CD14-positive monocyte (primary cell): ENCODE results near the gene PLIN1. TPM values are rescaled to one million over a fixed set of nuclear protein-coding genes. Genes with fewer than 3 reads are reported as not detected.

ENCODE experiments used
- DNase-seq, 3 donors: peaks; one replicate each; pipeline ENCODE4 v3.0.0-alpha.2; 2011 to 2022
- H2AFZ ChIP-seq: 2 replicates; pipeline ENCODE4 v1.6.0; 2012; ENCODE audit warnings: mild to moderate bottlenecking, low read depth, low read length, inconsistent platforms; ENCODE audit not compliant: insufficient read depth, poor library complexity, severe bottlenecking
- H3K27ac ChIP-seq, 2 donors: 1 replicate in 1 of 2; 2 replicates in 1 of 2; pipeline ENCODE4 v1.5.1; 2012 to 2013; ENCODE audit warnings: low read length in 2 of 2, control low read depth in 1 of 2, inconsistent platforms in 1 of 2, low read depth in 1 of 2, mild to moderate bottlenecking in 1 of 2
- H3K27me3 ChIP-seq, 2 donors: one replicate each; pipeline versions ENCODE4 v1.6.0 to v1.6.1; 2011 to 2013; ENCODE audit warnings: low read length in 2 of 2; ENCODE audit not compliant: control insufficient read depth in 2 of 2, insufficient read depth in 2 of 2
- H3K36me3 ChIP-seq, 2 donors: replicated peaks in 1 of 2; 1 replicate in 1 of 2; 2 replicates in 1 of 2; pipeline versions ENCODE4 v1.5.1 to v1.6.1; 2012 to 2013; ENCODE audit warnings: low read length in 2 of 2, control low read depth in 1 of 2, inconsistent platforms in 1 of 2, mild to moderate bottlenecking in 1 of 2; ENCODE audit not compliant: insufficient read depth in 2 of 2, control insufficient read depth in 1 of 2
- H3K4me1 ChIP-seq, 2 donors: 1 replicate in 1 of 2; 2 replicates in 1 of 2; pipeline versions ENCODE4 v1.5.1 to v1.6.1; 2012 to 2013; ENCODE audit warnings: low read length in 2 of 2, control low read depth in 1 of 2, inconsistent platforms in 1 of 2, mild to moderate bottlenecking in 1 of 2, moderate library complexity in 1 of 2; ENCODE audit not compliant: insufficient read depth in 2 of 2, control insufficient read depth in 1 of 2
- H3K4me2 ChIP-seq: replicated peaks from 2 replicates; pipeline ENCODE3; 2012; ENCODE audit warnings: low read length, moderate library complexity, mild to moderate bottlenecking; ENCODE audit not compliant: poor library complexity, severe bottlenecking; ENCODE audit errors: extremely low read depth
- H3K4me3 ChIP-seq, 3 experiments: fragments of 200-600 bp in 1 of 3; sonication (generic) in 1 of 3; replicated peaks in 1 of 3; 1 replicate in 2 of 3; 2 replicates in 1 of 3; pipeline ENCODE4 v1.5.1; 2011 to 2013; ENCODE audit warnings: low read length in 3 of 3, mild to moderate bottlenecking in 3 of 3, control low read depth in 2 of 3, low read depth in 2 of 3, inconsistent platforms in 1 of 3, moderate library complexity in 1 of 3
- H3K79me2 ChIP-seq: 2 replicates; pipeline ENCODE4 v1.6.0; 2012; ENCODE audit warnings: mild to moderate bottlenecking, control low read depth, inconsistent platforms, low read length, moderate library complexity; ENCODE audit not compliant: insufficient read depth
- H3K9ac ChIP-seq: 2 replicates; pipeline ENCODE4 v1.6.0; 2017; ENCODE audit warnings: low read length, mild to moderate bottlenecking; ENCODE audit not compliant: insufficient read depth, poor library complexity, severe bottlenecking
- H3K9me3 ChIP-seq, 2 donors: replicated peaks in 1 of 2; 1 replicate in 1 of 2; 2 replicates in 1 of 2; pipeline versions ENCODE4 v1.5.1 to v1.6.1; 2012 to 2013; ENCODE audit warnings: low read length in 2 of 2, control low read depth in 1 of 2; ENCODE audit not compliant: control insufficient read depth in 1 of 2, insufficient read depth in 1 of 2
- H4K20me1 ChIP-seq: 2 replicates; pipeline ENCODE4 v1.6.0; 2012; ENCODE audit warnings: mild to moderate bottlenecking, low read length, control low read depth, moderate library complexity; ENCODE audit not compliant: insufficient read depth
- H3K27ac Mint-ChIP-seq, 7 donors: one replicate each; pipeline ENCODE4 v1.8.0; 2020; ENCODE audit warnings: mild to moderate bottlenecking in 7 of 7, mixed read lengths in 7 of 7, moderate library complexity in 6 of 7, inconsistent platforms in 2 of 7
- H3K27me3 Mint-ChIP-seq, 3 donors: one replicate each; pipeline ENCODE4 v1.8.0; 2021 to 2022; ENCODE audit warnings: low read depth in 3 of 3, mild to moderate bottlenecking in 3 of 3, mixed read lengths in 3 of 3, moderate library complexity in 3 of 3, inconsistent platforms in 1 of 3
- H3K36me3 Mint-ChIP-seq, 2 donors: one replicate each; pipeline ENCODE4 v1.8.0; 2020; ENCODE audit warnings: mixed read lengths in 2 of 2, inconsistent platforms in 1 of 2, mild to moderate bottlenecking in 1 of 2
- H3K4me1 Mint-ChIP-seq: one replicate; pipeline ENCODE4 v1.8.0; 2020; ENCODE audit warnings: mild to moderate bottlenecking, mixed read lengths
- H3K4me3 Mint-ChIP-seq, 2 donors: one replicate each; pipeline ENCODE4 v1.8.0; 2020; ENCODE audit warnings: mild to moderate bottlenecking in 2 of 2, mixed read lengths in 2 of 2, moderate library complexity in 1 of 2
- H3K9me3 Mint-ChIP-seq, 7 donors: one replicate each; pipeline ENCODE4 v1.8.0; 2020 to 2022; ENCODE audit warnings: mixed read lengths in 7 of 7, mild to moderate bottlenecking in 6 of 7, moderate library complexity in 6 of 7, inconsistent platforms in 2 of 7
- CTCF ChIP-seq: fragments of 200-600 bp; IDR thresholded peaks from one replicate; pipeline ENCODE4 v1.8.0; 2022; ENCODE audit warnings: antibody characterized with exemption, mild to moderate bottlenecking
- WGBS: methylation state at CpG from one replicate; pipeline ENCODE4 v1.1.5; 2013; ENCODE audit warnings: missing lambda C conversion rate; ENCODE audit not compliant: insufficient coverage; 5-methylcytosine and 5-hydroxymethylcytosine counted together
- intact Hi-C, 2 donors: fragments of 100-400 bp; cut with micrococcal nuclease; formaldehyde crosslinking; loops; one replicate each; pipeline versions ENCODE4 v1.15.0 to v1.15.1; 2023
- polyA plus RNA-seq, 3 donors: library from polyadenylated mRNA; depleted of rRNA in 1 of 3; unstranded in 2 of 3; stranded (reverse) in 1 of 3; fragments of 300-500 nt in 2 of 3; fragments of >200 nt in 1 of 3; fragmentation: Illumina TruSeq in 2 of 3; gene quantifications; 1 replicate in 2 of 3; 2 replicates in 1 of 3; pipeline ENCODE4 v1.2.3, GENCODE V29; 2012 to 2021

PLIN1 gene
- polyA plus RNA-seq, 3 donors, result 0.12 TPM; not detected in 2

GRCh38 chr15:89677381-89677780 is 1.8 kb downstream of the PLIN1 start:
- Histone ChIP-seq H3K4me1 (no peaks in the 10 kb centered on the region), H3K27ac (no peak overlapping the region), H2AFZ (no peak overlapping the region), H3K9ac (no peak overlapping the region), H3K4me2 (no peak overlapping the region), H3K27me3 (no peaks in the 10 kb centered on the region), H4K20me1 (no peaks in the 10 kb centered on the region), H3K9me3 (no peaks in the 10 kb centered on the region), H3K4me3 (no peak overlapping the region), H3K36me3 (no peaks in the 10 kb centered on the region), H3K79me2 (no peaks in the 10 kb centered on the region)
- H3K36me3 Mint-ChIP-seq, result no peaks in the 10 kb centered on the region
- DNase-seq, result no peak
- no CpG with 5 or more reads among the region's 1 CpG for WGBS
- H3K27ac Mint-ChIP-seq, result peak overlapping the region in 1 of 7 donors; percentile 45
- no peak overlapping the region for H3K4me3 Mint-ChIP-seq
- H3K9me3 Mint-ChIP-seq, result peaks cover 0 to 1% (median 0%) of the 10 kb centered on the region in 7 donors
- no peak for TF ChIP-seq CTCF
- H3K27me3 Mint-ChIP-seq, result peaks cover 2% of the 10 kb centered on the region in 3 donors
- H3K4me1 Mint-ChIP-seq, result no peaks in the 10 kb centered on the region
- intact Hi-C loops, result no loop called here

GRCh38 chr15:89675606-89676005 is 3.6 kb downstream of the PLIN1 start:
- H4K20me1 ChIP-seq, result no peaks in the 10 kb centered on the region
- H2AFZ ChIP-seq, result no peak overlapping the region
- no peak for DNase-seq
- no peaks in the 10 kb centered on the region for H3K9me3 ChIP-seq
- no peaks in the 10 kb centered on the region for H3K36me3 ChIP-seq
- H3K36me3 Mint-ChIP-seq, result no peaks in the 10 kb centered on the region
- WGBS, result no CpG with 5 or more reads among the region's 6 CpGs
- peak overlapping the region in 1 of 7 donors; percentile 45 for H3K27ac Mint-ChIP-seq
- no peak overlapping the region for H3K27ac ChIP-seq
- H3K27me3 Mint-ChIP-seq, result peaks cover 2% of the 10 kb centered on the region in 3 donors
- no peaks in the 10 kb centered on the region for H3K79me2 ChIP-seq
- no peaks in the 10 kb centered on the region for H3K4me1 Mint-ChIP-seq
- no peaks in the 10 kb centered on the region for H3K4me1 ChIP-seq
- no peak overlapping the region for H3K4me3 ChIP-seq
- H3K9ac ChIP-seq, result no peak overlapping the region
- H3K9me3 Mint-ChIP-seq, result peaks cover 0 to 1% (median 0%) of the 10 kb centered on the region in 7 donors
- TF ChIP-seq CTCF, result no peak
- no peak overlapping the region for H3K4me3 Mint-ChIP-seq
- intact Hi-C loops, result no loop called here
- no peaks in the 10 kb centered on the region for H3K27me3 ChIP-seq
- H3K4me2 ChIP-seq, result no peak overlapping the region
